Gastroesophageal sphincter (tissue), 3 donors: Measurements from ENCODE around the gene TBC1D5.

Source experiments
- CTCF ChIP-seq, 4 experiments: fragments of 200-600 bp in 2 of 4; fragments of 450-650 bp in 2 of 4; sonication (generic) in 1 of 4; IDR thresholded peaks; one replicate each; pipeline ENCODE4 v1.5.1; 2017 to 2019; ENCODE audit warnings: antibody characterized with exemption in 4 of 4, mild to moderate bottlenecking in 2 of 4, moderate library complexity in 2 of 4
- EP300 ChIP-seq: sonication (generic); formaldehyde crosslinking; IDR thresholded peaks from one replicate; pipeline ENCODE4 v1.6.1; 2017; ENCODE audit warnings: antibody characterized with exemption, mild to moderate bottlenecking
- POLR2A ChIP-seq, 2 donors: fragments of 450-650 bp; IDR thresholded peaks; one replicate each; pipeline ENCODE4 v1.6.1; 2017; ENCODE audit warnings: antibody characterized with exemption in 2 of 2, mild to moderate bottlenecking in 2 of 2, moderate library complexity in 1 of 2
- POLR2AphosphoS5 ChIP-seq: sonication (generic); formaldehyde crosslinking; IDR thresholded peaks from one replicate; pipeline ENCODE4 v1.6.1; 2017; ENCODE audit warnings: antibody characterized with exemption

- no peak for TF ChIP-seq CTCF (IDR thresholded peaks at IDR 0.05)
- no peak for TF ChIP-seq POLR2A (IDR thresholded peaks at IDR 0.05)
- no peak for TF ChIP-seq POLR2AphosphoS5
- no peak for TF ChIP-seq EP300
Measured at GRCh38 chr3:17355591-17355990, 386.8 kb downstream of the TBC1D5 start.
